Panc1 (cell line): ENCODE data around the gene STEAP1B.

ENCODE experiments used
- CTCF ChIP-seq: fragments of 450-650 bp; IDR thresholded peaks from 2 replicates; pipeline ENCODE4 v1.5.1; 2017; ENCODE audit warnings: mild to moderate bottlenecking
- POLR2AphosphoS5 ChIP-seq: IDR thresholded peaks from 2 replicates; pipeline ENCODE4 v1.6.1; 2012; ENCODE audit warnings: mild to moderate bottlenecking, low read depth, low read length, moderate library complexity
- REST ChIP-seq, 2 experiments: IDR thresholded peaks; 2 replicates each; pipeline ENCODE4 v1.6.1; 2011 to 2012; ENCODE audit warnings: low read depth in 2 of 2, control low read depth in 1 of 2, low read length in 1 of 2, mild to moderate bottlenecking in 1 of 2, moderate library complexity in 1 of 2; ENCODE audit not compliant: insufficient read depth in 1 of 2
- SIN3A ChIP-seq: IDR thresholded peaks from 2 replicates; pipeline ENCODE4 v1.6.1; 2012; ENCODE audit warnings: low read depth, mild to moderate bottlenecking, low read length, moderate library complexity, borderline replicate concordance; ENCODE audit not compliant: insufficient read depth
- TCF7L2 ChIP-seq: IDR thresholded peaks from 2 replicates; pipeline ENCODE4 v1.6.1; 2011; ENCODE audit warnings: mild to moderate bottlenecking, low read depth, low read length, inconsistent platforms

DNA sequence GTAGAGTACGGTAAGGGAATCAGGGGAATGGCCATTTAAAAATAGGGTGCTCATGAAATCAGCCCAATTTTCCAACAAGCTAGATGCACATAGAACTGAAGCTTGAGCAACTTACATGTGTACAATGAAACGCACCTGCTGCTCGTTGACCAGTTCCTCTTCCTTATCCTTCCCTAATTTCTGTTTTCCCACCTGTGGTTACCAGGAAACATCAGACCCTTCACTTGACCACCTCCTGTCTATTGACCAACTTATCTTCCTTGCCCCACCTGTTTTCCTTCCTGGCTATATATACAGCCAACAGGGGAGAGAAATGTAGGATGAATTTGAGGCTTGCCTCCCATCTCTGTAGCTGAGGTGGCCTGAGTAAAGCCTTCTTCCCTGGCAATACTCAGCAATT is 105.2 kb downstream of the STEAP1B start:
- TF ChIP-seq CTCF: no peak
- no peak for TF ChIP-seq POLR2AphosphoS5
- TF ChIP-seq SIN3A: no peak
- no peak for TF ChIP-seq REST (IDR thresholded peaks at IDR 0.05; ENCODE audit: insufficient read depth in 1 of 2, low read depth in 2 of 2, low read length in 1 of 2)
- no peak for TF ChIP-seq TCF7L2
